ENCODE measurements around the gene ZNF532.
"Not testable (repeated sequence)": the region's sequence is repeated elsewhere in the genome, so short reads cannot be mapped to it uniquely, and the experiment has no call there.

The ZNF532 gene

GRCh38 chr18:59011786-59012185 lies 147.1 kb downstream of the ZNF532 start:
- DNase-seq = no peak

- no peak for DNase-seq
Observed at GRCh38 chr18:59012815-59013705, 148.4 kb downstream of the ZNF532 start.

- DNase-seq = no peak
Observed at GRCh38 chr18:59013744-59014143, 149.1 kb downstream of the ZNF532 start.

- DNase-seq = no peak
Observed at GRCh38 chr18:59015531-59016152, 151.0 kb downstream of the ZNF532 start.

- DNase-seq = no peak
Observed at GRCh38 chr18:59021500-59021899, 156.8 kb downstream of the ZNF532 start.

- no peak for DNase-seq
Observed at GRCh38 chr18:59022167-59022945, 157.7 kb downstream of the ZNF532 start.

- no peak for DNase-seq
Observed at GRCh38 chr18:59024829-59025228, 160.2 kb downstream of the ZNF532 start.

- DNase-seq = not testable (repeated sequence)
Observed at GRCh38 chr18:59025532-59025931, 160.9 kb downstream of the ZNF532 start.

GRCh38 chr18:59026364-59026763 lies 161.7 kb downstream of the ZNF532 start:
- no peak for DNase-seq

GRCh38 chr18:59026831-59027410 lies 162.2 kb downstream of the ZNF532 start:
- no peak for DNase-seq

GRCh38 chr18:59029663-59030429 lies 165.2 kb downstream of the ZNF532 start:
- DNase-seq = no peak

GRCh38 chr18:59032308-59032707 lies 167.6 kb downstream of the ZNF532 start:
- DNase-seq = no peak

GRCh38 chr18:59033359-59033758 lies 168.7 kb downstream of the ZNF532 start:
- no peak for DNase-seq

GRCh38 chr18:59033974-59034373 lies 169.3 kb downstream of the ZNF532 start:
- no peak for DNase-seq

- DNase-seq = no peak
Observed at GRCh38 chr18:59035591-59035990, 170.9 kb downstream of the ZNF532 start.
